Ovary (tissue), 3 donors: ENCODE data around the gene BASP1.

ENCODE experiments used
- CTCF ChIP-seq, 3 donors: fragments of 450-650 bp in 2 of 3; fragments of 200-600 bp in 1 of 3; IDR thresholded peaks; one replicate each; pipeline versions ENCODE4 v1.5.1 to v1.8.0; 2016 to 2022; ENCODE audit warnings: antibody characterized with exemption in 3 of 3, mild to moderate bottlenecking in 1 of 3
- EP300 ChIP-seq: sonication (generic); formaldehyde crosslinking; IDR thresholded peaks from one replicate; pipeline ENCODE4 v1.6.1; 2017; ENCODE audit warnings: antibody characterized with exemption
- POLR2A ChIP-seq: fragments of 450-650 bp; IDR thresholded peaks from one replicate; pipeline ENCODE4 v1.6.1; 2017; ENCODE audit warnings: antibody characterized with exemption, mild to moderate bottlenecking, moderate library complexity
- donor health status: DM: no; HTN: no; CAD: no.

GRCh38 chr5:17223367-17224185, 6.1 kb downstream of the BASP1 start:
- no peak for TF ChIP-seq CTCF (IDR thresholded peaks at IDR 0.05)
- TF ChIP-seq POLR2A = no peak
- no peak for TF ChIP-seq EP300
